SH-SY5Y (cell line): ENCODE data around the gene SUB1.

Source experiments
- GATA2 ChIP-seq: IDR thresholded peaks from 2 replicates; pipeline ENCODE4 v1.6.1; 2011; ENCODE audit warnings: mild to moderate bottlenecking, low read depth, low read length
- GATA3 ChIP-seq: IDR thresholded peaks from 2 replicates; pipeline ENCODE4 v1.6.1; 2011; ENCODE audit warnings: low read depth, mild to moderate bottlenecking, low read length, moderate library complexity

GRCh38 chr5:32651638-32652037 is 66.3 kb downstream of the SUB1 start:
- TF ChIP-seq GATA2 (no peak), GATA3 (no peak)
